OCI-LY1 (cell line): ENCODE data around the gene PTCD3.

Experiments used
- H2AFZ ChIP-seq: fragments of 200-600 bp; sonication (generic), shearing (Covaris generic); 2 replicates; pipeline ENCODE4 v1.6.0; 2014; ENCODE audit warnings: antibody characterized with exemption, mild to moderate bottlenecking, low read length
- H3F3A ChIP-seq: fragments of 200-600 bp; sonication (generic), shearing (Covaris generic); 2 replicates; pipeline ENCODE4 v1.6.0; 2014; ENCODE audit warnings: mild to moderate bottlenecking, antibody characterized with exemption, low read length, moderate library complexity; ENCODE audit not compliant: insufficient read depth
- H3K27ac ChIP-seq: fragments of 200-600 bp; sonication (generic); 2 replicates; pipeline ENCODE4 v1.5.1; 2014; ENCODE audit warnings: low read length, mixed run types, mild to moderate bottlenecking, low read depth; ENCODE audit not compliant: poor library complexity, severe bottlenecking
- H3K27me3 ChIP-seq: fragments of 200-600 bp; sonication (generic); 2 replicates; pipeline ENCODE4 v1.6.0; 2014; ENCODE audit warnings: antibody characterized with exemption, mild to moderate bottlenecking, low read length, moderate library complexity; ENCODE audit not compliant: insufficient read depth
- H3K36me3 ChIP-seq: fragments of 200-600 bp; sonication (generic); 2 replicates; pipeline ENCODE4 v1.6.1; 2014; ENCODE audit warnings: mild to moderate bottlenecking, antibody characterized with exemption, low read length, moderate library complexity, mixed read lengths; ENCODE audit not compliant: insufficient read depth
- H3K4me1 ChIP-seq: fragments of 200-600 bp; sonication (generic); 2 replicates; pipeline ENCODE4 v1.5.1; 2014; ENCODE audit warnings: mild to moderate bottlenecking, low read length, moderate library complexity; ENCODE audit not compliant: insufficient read depth, severe bottlenecking
- H3K4me2 ChIP-seq: fragments of 200-600 bp; sonication (generic), shearing (Covaris generic); 2 replicates; pipeline ENCODE4 v1.6.1; 2014; ENCODE audit warnings: low read length
- H3K4me3 ChIP-seq: fragments of 200-600 bp; sonication (generic); 2 replicates; pipeline ENCODE4 v1.5.1; 2014; ENCODE audit warnings: low read length, low read depth, mild to moderate bottlenecking, mixed read lengths; ENCODE audit not compliant: poor library complexity, severe bottlenecking
- H3K79me2 ChIP-seq: fragments of 200-600 bp; shearing (Covaris generic); 2 replicates; pipeline ENCODE4 v1.6.1; 2016; ENCODE audit warnings: mixed run types, low read length, mixed read lengths; ENCODE audit not compliant: insufficient read depth
- H3K9ac ChIP-seq: fragments of 200-600 bp; sonication (generic), shearing (Covaris generic); 2 replicates; pipeline ENCODE4 v1.6.1; 2014; ENCODE audit warnings: mild to moderate bottlenecking, low read length, mixed read lengths
- H3K9me2 ChIP-seq: fragments of 200-600 bp; sonication (generic), shearing (Covaris generic); 2 replicates; pipeline ENCODE4 v1.6.1; 2014; ENCODE audit warnings: low read depth, mild to moderate bottlenecking, low read length, mixed read lengths
- H3K9me3 ChIP-seq: fragments of 200-600 bp; shearing (Covaris generic); 2 replicates; pipeline ENCODE4 v1.6.1; 2014; ENCODE audit warnings: low read length, mixed read lengths
- H4K20me1 ChIP-seq: fragments of 200-600 bp; sonication (generic), shearing (Covaris generic); 2 replicates; pipeline ENCODE4 v1.6.0; 2016; ENCODE audit warnings: mild to moderate bottlenecking, low read length; ENCODE audit not compliant: insufficient read depth
- CTCF ChIP-seq: fragments of 200-600 bp; sonication (generic), shearing (Covaris generic); IDR thresholded peaks from 2 replicates; pipeline ENCODE4 v1.5.1; 2017; ENCODE audit warnings: mild to moderate bottlenecking, antibody characterized with exemption, low read length, moderate library complexity, mixed read lengths
- EZH2 ChIP-seq: fragments of 200-600 bp; sonication (generic), shearing (Covaris generic); IDR thresholded peaks from 2 replicates; pipeline ENCODE4 v1.8.0; 2017; ENCODE audit warnings: borderline replicate concordance, mixed run types, mild to moderate bottlenecking, antibody characterized with exemption, low read length, moderate library complexity, mixed read lengths

PTCD3 gene

GRCh38 chr2:86147793-86148192 is 41.8 kb downstream of the PTCD3 start:
- Histone ChIP-seq H3K9me3 (no peaks in the 10 kb centered on the region), H3K4me2 (no peak overlapping the region), H3K79me2 (no peaks in the 10 kb centered on the region), H3K27ac (no peak overlapping the region), H3F3A (no peaks in the 10 kb centered on the region; the same call in 1 of the 2 replicates), H4K20me1 (no peaks in the 10 kb centered on the region), H2AFZ (no peak overlapping the region), H3K27me3 (no peaks in the 10 kb centered on the region), H3K4me3 (no peak overlapping the region), H3K9ac (no peak overlapping the region), H3K36me3 (peaks cover 96% of the 10 kb centered on the region), H3K9me2 (no peaks in the 10 kb centered on the region), H3K4me1 (no peaks in the 10 kb centered on the region)
- TF ChIP-seq CTCF (no peak), EZH2 (no peak)

GRCh38 chr2:86150502-86150901 is 44.5 kb downstream of the PTCD3 start:
- H3K9ac ChIP-seq: no peak overlapping the region
- no peak overlapping the region for H2AFZ ChIP-seq
- no peaks in the 10 kb centered on the region for H3K4me1 ChIP-seq
- H3F3A ChIP-seq: no peaks in the 10 kb centered on the region; the same call in 1 of the 2 replicates
- H4K20me1 ChIP-seq: no peaks in the 10 kb centered on the region
- TF ChIP-seq EZH2: no peak
- TF ChIP-seq CTCF: no peak
- H3K9me2 ChIP-seq: no peaks in the 10 kb centered on the region
- H3K4me2 ChIP-seq: no peak overlapping the region
- no peaks in the 10 kb centered on the region for H3K27me3 ChIP-seq
- H3K9me3 ChIP-seq: no peaks in the 10 kb centered on the region
- H3K27ac ChIP-seq: no peak overlapping the region
- H3K79me2 ChIP-seq: no peaks in the 10 kb centered on the region
- peaks cover 90% of the 10 kb centered on the region for H3K36me3 ChIP-seq
- H3K4me3 ChIP-seq: no peak overlapping the region

- H3K9me3 ChIP-seq: no peaks in the 10 kb centered on the region
- no peak overlapping the region for H3K4me2 ChIP-seq
- H3K36me3 ChIP-seq: peaks cover 88% of the 10 kb centered on the region
- no peaks in the 10 kb centered on the region for H3K27me3 ChIP-seq
- no peaks in the 10 kb centered on the region for H3F3A ChIP-seq
- no peak overlapping the region for H3K27ac ChIP-seq
- no peaks in the 10 kb centered on the region for H4K20me1 ChIP-seq
- no peak overlapping the region for H3K9ac ChIP-seq
- no peaks in the 10 kb centered on the region for H3K9me2 ChIP-seq
- H3K4me1 ChIP-seq: no peaks in the 10 kb centered on the region
- no peaks in the 10 kb centered on the region for H3K79me2 ChIP-seq
- TF ChIP-seq EZH2 (no peak), CTCF (no peak)
- H2AFZ ChIP-seq: no peak overlapping the region
- H3K4me3 ChIP-seq: no peak overlapping the region
These were observed 51.0 kb downstream of the PTCD3 start for GRCh38 chr2:86157009-86157556.
